Activated T-cell treated with anti-CD3 and anti-CD28 coated beads, Interleukin-2, amount 50 U/mL, for 72 hours (primary cell): ENCODE results near the gene SNTB2. TPM values are rescaled to one million over a fixed set of nuclear protein-coding genes. Genes with fewer than 3 reads are reported as not detected.
A peak's percentile ranks its signal among the peaks of the same experiment; 100 is the strongest.
"Not testable (repeated sequence)": the region's sequence is repeated elsewhere in the genome, so short reads cannot be mapped to it uniquely, and the experiment has no call there.

Experiments
- ATAC-seq, 2 donors: fragments of 150-1000 bp; cut with Tn5 transposase; replicated peaks in 1 of 2; 2 replicates each; pipeline ENCODE4 v1.10.0; 2021; ENCODE audit warnings: moderate library complexity in 2 of 2, mild to moderate bottlenecking in 1 of 2
- DNase-seq, 2 donors: peaks; one replicate each; pipeline ENCODE4 v3.0.0; 2021 to 2022; ENCODE audit warnings: mixed read lengths in 1 of 2
- H3K27ac Mint-ChIP-seq: one replicate; pipeline ENCODE4 v1.8.0; 2022; ENCODE audit warnings: mild to moderate bottlenecking, moderate library complexity, mixed read lengths
- H3K27me3 Mint-ChIP-seq: one replicate; pipeline ENCODE4 v1.8.0; 2022; ENCODE audit warnings: low read depth, mixed read lengths
- H3K36me3 Mint-ChIP-seq, 2 donors: one replicate each; pipeline ENCODE4 v1.8.0; 2022; ENCODE audit warnings: mixed read lengths in 2 of 2, mild to moderate bottlenecking in 1 of 2; ENCODE audit not compliant: insufficient read depth in 2 of 2
- H3K4me1 Mint-ChIP-seq: one replicate; pipeline ENCODE4 v1.8.0; 2022; ENCODE audit warnings: low read depth, mixed read lengths
- H3K4me3 Mint-ChIP-seq, 2 donors: one replicate each; pipeline ENCODE4 v1.8.0; 2022; ENCODE audit warnings: mild to moderate bottlenecking in 2 of 2, mixed read lengths in 2 of 2, moderate library complexity in 2 of 2
- H3K9me3 Mint-ChIP-seq, 2 donors: one replicate each; pipeline ENCODE4 v1.8.0; 2022; ENCODE audit warnings: mixed read lengths in 2 of 2
- total RNA-seq, 2 donors: library from RNA; stranded (reverse); gene quantifications; one replicate each; pipeline ENCODE4 v1.2.3, GENCODE V29; 2022

The SNTB2 gene
- total RNA-seq, 2 donors from 2014 or later: 21.1 to 21.9 TPM

DNA sequence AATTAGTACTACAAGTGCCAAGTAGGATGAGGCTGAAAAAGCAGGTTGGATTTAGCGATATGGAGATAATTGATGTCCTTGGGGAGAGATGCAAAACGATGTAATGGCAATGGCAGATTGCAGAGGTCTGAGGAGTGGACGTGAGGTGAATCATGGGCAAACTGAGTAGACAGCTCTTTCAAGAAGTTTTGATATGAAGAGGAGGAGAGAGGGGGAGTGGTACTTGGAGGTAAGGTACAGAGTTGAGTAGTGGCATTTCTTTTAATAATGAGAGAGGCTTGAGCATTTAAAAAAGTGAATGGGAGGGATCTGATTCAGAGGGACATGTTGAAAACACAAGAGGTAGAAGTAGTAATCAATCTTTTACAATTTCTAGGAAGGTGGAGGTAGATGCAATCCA, 106.4 kb downstream of the SNTB2 start:
- Mint-ChIP-seq H3K4me1 (peaks cover 9% of the 10 kb centered on the region), H3K27ac (peak overlapping the region; percentile 57), H3K4me3 (peak overlapping the region in 1 of 2 donors; percentile 5), H3K9me3 (no peaks in the 10 kb centered on the region), H3K36me3 (no peaks in the 10 kb centered on the region), H3K27me3 (no peaks in the 10 kb centered on the region)
- peak; percentile 15 to 19 for DNase-seq
- peak; percentile 89 to 97 for ATAC-seq

DNA sequence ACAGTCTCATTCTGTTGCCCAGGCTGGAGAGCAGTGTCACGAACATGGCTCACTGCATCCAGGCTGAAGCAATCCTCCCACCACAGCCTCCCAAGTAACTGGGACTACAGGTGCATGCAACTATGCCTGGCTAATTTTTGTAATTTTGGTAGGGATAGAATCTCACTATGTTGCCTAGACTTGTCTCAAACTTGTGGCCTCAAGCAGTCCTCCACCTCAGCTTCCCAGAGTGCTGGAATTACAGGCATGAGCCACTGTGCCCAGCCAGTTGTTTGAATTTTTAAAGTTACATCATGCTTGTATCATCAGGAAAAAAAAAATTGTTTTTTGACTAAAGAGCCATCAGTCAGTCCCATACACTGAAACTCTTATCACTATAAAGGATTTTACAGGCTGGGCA, 107.1 kb downstream of the SNTB2 start:
- Mint-ChIP-seq H3K9me3 (no peaks in the 10 kb centered on the region), H3K27ac (peak overlapping the region; percentile 57), H3K36me3 (no peaks in the 10 kb centered on the region), H3K4me1 (peaks cover 9% of the 10 kb centered on the region), H3K27me3 (no peaks in the 10 kb centered on the region), H3K4me3 (no peak overlapping the region)
- ATAC-seq (no peak), DNase-seq (no peak)

DNA sequence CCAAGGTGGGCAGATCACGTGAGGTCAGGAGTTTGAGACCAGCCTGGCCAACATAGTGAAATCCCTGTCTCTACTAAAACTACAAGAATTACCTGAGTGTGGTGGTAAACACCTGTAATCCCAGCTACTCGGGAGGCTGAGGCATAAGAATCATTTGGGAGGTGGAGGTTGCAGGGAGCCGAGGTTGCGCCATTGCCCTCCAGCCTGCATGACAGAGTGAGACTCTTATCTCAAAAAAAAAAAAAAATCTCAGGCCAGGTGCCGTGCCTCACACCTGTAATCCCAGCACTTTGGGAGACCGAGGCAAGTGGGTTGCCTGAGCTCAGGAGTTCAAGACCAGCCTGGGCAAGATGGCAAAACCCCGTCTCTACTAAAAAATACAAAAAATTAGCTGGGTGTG, 109.8 kb downstream of the SNTB2 start:
- H3K27me3 Mint-ChIP-seq, H3K9me3 Mint-ChIP-seq, ATAC-seq, H3K27ac Mint-ChIP-seq, H3K36me3 Mint-ChIP-seq, H3K4me3 Mint-ChIP-seq, DNase-seq, H3K4me1 Mint-ChIP-seq: not testable (repeated sequence)

DNA sequence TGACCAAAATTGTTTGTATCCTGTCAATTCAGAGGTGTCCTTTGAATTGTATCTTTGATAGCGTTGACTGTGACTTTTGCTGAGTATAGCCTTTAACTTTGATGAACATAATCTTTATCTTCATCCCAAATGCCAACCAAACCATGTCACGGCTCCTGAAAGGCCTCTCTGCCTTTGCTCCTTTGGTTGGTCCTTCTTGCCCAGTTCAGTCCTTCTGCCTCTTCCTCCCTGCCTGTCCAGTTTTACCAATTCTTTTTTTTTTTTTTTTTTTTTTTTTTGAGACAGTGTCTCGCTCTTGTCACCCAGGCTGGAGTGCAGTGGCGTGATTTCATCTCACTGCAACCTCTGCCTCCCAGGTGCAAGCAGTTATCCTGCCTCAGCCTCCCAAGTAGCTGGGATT, 111.3 kb downstream of the SNTB2 start:
- Mint-ChIP-seq H3K36me3 (peaks cover 0 to 1% of the 10 kb centered on the region in 2 donors), H3K27me3 (no peaks in the 10 kb centered on the region), H3K4me3 (no peak overlapping the region), H3K4me1 (peaks cover 6% of the 10 kb centered on the region), H3K27ac (no peak overlapping the region), H3K9me3 (no peaks in the 10 kb centered on the region)
- no peak for ATAC-seq
- DNase-seq: no peak

DNA sequence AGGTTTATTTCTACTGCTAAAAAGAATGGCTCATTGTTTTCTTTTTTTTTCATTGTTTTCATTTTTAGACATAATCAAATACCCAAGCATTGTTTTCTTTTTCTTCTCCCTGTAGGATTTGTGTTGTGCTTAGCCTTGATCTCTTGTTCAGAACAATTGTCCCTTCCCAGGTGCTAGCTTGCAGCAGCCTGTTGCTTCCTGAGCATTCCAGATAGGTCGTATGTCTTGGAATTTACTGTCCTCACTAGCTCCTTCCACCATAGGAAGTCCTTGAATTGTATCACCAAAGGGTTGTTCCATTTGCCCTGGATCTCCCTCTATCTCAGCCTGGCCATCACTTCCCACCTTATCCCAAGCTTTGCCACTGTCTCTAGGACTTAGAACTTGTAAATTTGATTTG, 114.2 kb downstream of the SNTB2 start:
- H3K27me3 Mint-ChIP-seq: no peaks in the 10 kb centered on the region
- no peak for ATAC-seq
- no peaks in the 10 kb centered on the region for H3K4me1 Mint-ChIP-seq
- H3K36me3 Mint-ChIP-seq: peaks cover 0 to 1% of the 10 kb centered on the region in 2 donors
- DNase-seq: no peak
- H3K27ac Mint-ChIP-seq: no peak overlapping the region
- H3K9me3 Mint-ChIP-seq: no peaks in the 10 kb centered on the region
- H3K4me3 Mint-ChIP-seq: no peak overlapping the region

DNA sequence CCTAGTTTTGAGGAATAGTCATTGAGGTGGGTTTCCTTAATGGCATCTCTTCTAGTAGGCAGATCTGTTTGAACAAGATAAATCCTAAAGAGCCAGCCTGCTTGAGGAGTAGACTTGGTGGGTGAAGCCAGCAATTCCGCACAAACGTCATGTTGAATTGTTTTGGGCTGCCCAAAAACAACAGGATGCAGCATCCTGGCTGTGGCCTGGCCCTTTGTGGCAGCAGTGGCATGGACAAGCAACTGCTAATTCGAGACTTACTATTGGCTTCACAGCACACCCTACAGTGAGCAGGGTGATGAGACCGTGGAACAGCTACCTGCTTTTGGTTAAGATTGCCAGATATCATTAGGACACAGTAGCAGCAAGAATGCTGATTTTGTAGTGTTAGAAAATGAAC, 114.9 kb downstream of the SNTB2 start:
- ATAC-seq (no peak), DNase-seq (no peak)
- H3K27ac Mint-ChIP-seq: no peak overlapping the region
- no peak overlapping the region for H3K4me3 Mint-ChIP-seq
- H3K4me1 Mint-ChIP-seq: no peaks in the 10 kb centered on the region
- H3K36me3 Mint-ChIP-seq: peaks cover 0 to 1% of the 10 kb centered on the region in 2 donors
- H3K27me3 Mint-ChIP-seq: no peaks in the 10 kb centered on the region
- no peaks in the 10 kb centered on the region for H3K9me3 Mint-ChIP-seq

DNA sequence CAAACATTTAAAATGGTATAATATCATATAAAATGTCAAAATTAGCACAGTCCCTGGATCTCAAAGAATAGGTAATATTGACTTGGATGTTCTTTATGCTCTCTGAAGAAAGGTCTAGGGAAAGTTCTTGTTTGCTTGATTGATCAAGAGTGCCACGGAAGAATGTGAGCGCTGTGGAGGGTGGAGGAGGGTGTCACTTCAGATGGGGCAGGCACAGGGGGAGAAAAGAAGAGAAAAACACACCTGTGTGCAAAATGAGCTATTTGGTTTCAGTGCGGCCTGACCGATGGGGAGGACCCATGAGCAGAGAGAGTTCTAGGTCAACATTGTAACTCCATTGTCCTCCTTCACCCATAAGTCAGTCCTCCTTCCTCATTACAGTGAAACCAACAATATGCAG, 115.3 kb downstream of the SNTB2 start:
- Mint-ChIP-seq H3K4me1 (no peaks in the 10 kb centered on the region), H3K27me3 (no peaks in the 10 kb centered on the region), H3K36me3 (peaks cover 0 to 1% of the 10 kb centered on the region in 2 donors), H3K9me3 (no peaks in the 10 kb centered on the region), H3K27ac (no peak overlapping the region), H3K4me3 (no peak overlapping the region)
- DNase-seq (no peak), ATAC-seq (no peak)

DNA sequence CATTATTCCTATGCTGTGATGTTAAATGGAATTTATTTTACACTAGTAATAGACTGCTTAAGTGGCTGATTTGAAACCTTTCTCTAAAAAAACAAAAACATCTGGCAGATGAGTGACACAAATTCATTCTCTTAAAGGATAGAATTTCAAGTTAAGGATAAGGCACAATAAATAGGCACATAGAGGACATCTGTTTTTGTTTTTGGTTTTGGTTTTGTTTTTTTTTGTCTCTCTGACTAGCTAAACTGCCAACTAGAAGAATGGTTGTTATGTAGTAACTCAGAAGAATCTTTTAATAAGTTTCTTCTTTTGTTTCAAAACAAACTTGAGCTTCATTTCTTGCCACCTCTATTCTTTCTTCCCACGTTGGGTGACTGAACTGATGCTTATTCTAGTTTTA, 119.1 kb downstream of the SNTB2 start:
- no peaks in the 10 kb centered on the region for H3K27me3 Mint-ChIP-seq
- H3K36me3 Mint-ChIP-seq: no peaks in the 10 kb centered on the region
- no peak overlapping the region for H3K27ac Mint-ChIP-seq
- no peak for ATAC-seq
- H3K4me3 Mint-ChIP-seq: no peak overlapping the region
- no peaks in the 10 kb centered on the region for H3K9me3 Mint-ChIP-seq
- peaks cover 6% of the 10 kb centered on the region for H3K4me1 Mint-ChIP-seq
- DNase-seq: no peak

DNA sequence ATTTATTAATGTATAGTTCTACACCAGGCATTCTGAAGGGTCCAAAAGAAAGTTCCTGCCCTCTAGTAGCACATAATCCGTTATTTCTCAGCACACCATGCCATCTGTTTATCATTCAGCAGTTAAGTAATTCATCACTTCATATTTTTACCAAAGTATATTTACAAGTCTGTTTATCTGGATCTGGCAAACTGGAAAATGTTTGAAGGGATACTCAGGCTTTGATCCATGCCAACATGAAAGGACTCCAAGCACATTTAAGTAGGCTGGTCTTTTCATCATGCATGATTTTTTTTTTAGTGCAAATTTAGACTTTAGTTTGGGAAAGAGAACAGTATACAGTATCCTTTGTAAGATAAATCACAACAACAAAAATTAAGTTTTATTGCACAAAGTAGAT, 120.1 kb downstream of the SNTB2 start:
- H3K36me3 Mint-ChIP-seq: peaks cover 0 to 3% of the 10 kb centered on the region in 2 donors
- H3K4me3 Mint-ChIP-seq: no peak overlapping the region
- H3K27me3 Mint-ChIP-seq: no peaks in the 10 kb centered on the region
- DNase-seq: no peak
- H3K9me3 Mint-ChIP-seq: no peaks in the 10 kb centered on the region
- H3K27ac Mint-ChIP-seq: no peak overlapping the region
- ATAC-seq: no peak
- peaks cover 10% of the 10 kb centered on the region for H3K4me1 Mint-ChIP-seq

DNA sequence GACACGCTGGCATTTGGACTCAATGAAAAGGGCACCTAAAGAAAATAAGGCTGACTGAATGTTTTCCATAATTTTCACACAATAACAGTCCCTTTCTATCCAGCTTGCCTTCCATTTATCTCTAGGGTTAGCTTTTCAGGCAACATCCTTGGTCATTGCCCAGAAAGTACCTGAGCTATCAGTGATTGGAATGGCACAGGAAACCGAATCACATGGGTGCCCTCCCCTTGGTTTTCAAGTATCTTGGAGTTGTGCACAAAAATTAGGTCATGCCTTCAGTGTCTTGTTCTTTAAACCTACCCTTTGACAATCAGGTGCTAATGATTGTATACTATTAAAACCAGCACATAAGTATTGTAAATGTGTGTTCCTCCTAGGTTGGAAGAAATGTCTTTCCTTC, 120.9 kb downstream of the SNTB2 start:
- no peak overlapping the region for H3K4me3 Mint-ChIP-seq
- H3K27ac Mint-ChIP-seq: no peak overlapping the region
- H3K36me3 Mint-ChIP-seq: peaks cover 0 to 4% of the 10 kb centered on the region in 2 donors
- H3K9me3 Mint-ChIP-seq: no peaks in the 10 kb centered on the region
- H3K4me1 Mint-ChIP-seq: peaks cover 13% of the 10 kb centered on the region
- DNase-seq (no peak), ATAC-seq (no peak)
- H3K27me3 Mint-ChIP-seq: no peaks in the 10 kb centered on the region

DNA sequence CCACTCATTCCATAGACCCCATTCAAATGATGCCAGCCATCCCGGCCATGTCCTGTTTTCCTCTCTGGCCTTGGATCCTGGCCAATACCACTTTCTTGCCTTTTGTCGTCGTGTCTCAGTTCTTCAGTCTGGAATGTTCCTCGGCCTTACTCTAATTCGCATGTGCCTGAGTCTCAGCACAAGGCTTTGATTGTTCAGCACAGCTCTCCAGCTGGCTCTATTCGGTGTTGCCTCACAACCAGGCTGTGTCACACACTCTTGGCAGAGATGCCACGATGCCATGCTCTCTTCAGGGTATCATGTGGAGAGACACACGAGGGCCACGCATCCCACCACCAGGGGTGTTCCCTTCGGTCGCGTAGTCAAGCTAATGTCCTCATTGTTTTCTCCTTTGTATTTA, 122.4 kb downstream of the SNTB2 start:
- DNase-seq: no peak
- H3K4me1 Mint-ChIP-seq: peaks cover 24% of the 10 kb centered on the region

DNA sequence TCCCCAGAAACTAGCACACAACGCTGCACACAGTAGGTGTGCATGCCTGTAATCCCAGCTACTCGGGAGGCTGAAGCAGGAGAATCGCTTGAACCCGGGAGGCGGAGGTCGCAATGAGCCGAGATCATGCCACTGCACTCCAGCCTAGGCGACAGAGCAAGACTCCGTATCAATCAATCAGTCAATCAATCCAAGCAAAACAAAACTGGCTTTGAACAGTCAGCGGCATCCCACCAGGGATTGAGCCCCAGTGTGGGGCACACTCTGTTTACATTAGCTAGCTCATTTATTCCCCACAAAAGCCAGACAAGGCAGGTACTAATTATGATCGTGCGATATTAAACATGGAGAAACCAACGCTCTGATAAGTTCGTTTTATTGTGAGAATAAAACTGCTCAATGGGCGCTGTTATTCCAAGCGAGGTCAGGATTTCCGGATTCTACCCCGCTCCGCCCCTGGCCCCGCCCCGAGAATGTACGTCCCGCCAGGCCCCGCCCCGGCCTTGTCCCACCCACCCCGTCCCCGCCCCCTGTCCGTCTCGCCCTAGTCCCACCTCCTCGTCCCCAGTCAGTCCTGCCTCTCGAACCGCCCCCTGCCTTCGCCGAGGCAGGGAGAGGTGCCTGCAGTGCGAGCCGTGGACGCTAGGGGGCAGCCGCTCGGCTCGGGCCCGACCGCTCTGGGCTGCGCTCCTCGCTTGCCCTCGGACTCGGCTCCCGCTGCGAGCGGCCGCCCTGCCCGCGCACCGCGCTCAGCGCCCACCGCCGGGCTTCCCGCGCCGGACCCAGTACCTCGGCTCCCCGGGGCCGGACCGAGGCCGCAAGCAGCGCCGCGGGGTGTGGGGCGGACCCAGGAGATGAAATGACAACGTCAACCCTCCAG, 123.9 kb downstream of the SNTB2 start, which contains the start of gene VPS4A:
TSS of gene VPS4A (plus strand) at position 698 of the 880 bp plus-strand sequence. CDS start at position 860, 162 bp downstream.
- peak within 1 kb of the TSS; percentile 77 for H3K27ac Mint-ChIP-seq
- H3K9me3 Mint-ChIP-seq: no peaks in the 10 kb centered on the region
- H3K4me1 Mint-ChIP-seq: peaks cover 29% of the 10 kb centered on the region
- H3K4me3 Mint-ChIP-seq: peak within 1 kb of the TSS; percentile 89 to 99
- peaks cover 2 to 12% of the 10 kb centered on the region in 2 donors for H3K36me3 Mint-ChIP-seq
- ATAC-seq (peak; percentile 92 to 96), DNase-seq (peak; percentile 98 to 100)
- H3K27me3 Mint-ChIP-seq: no peaks in the 10 kb centered on the region

More for the DNA sequence above, 122.4 kb downstream of the SNTB2 start:
- Mint-ChIP-seq H3K36me3 (peaks cover 2 to 11% of the 10 kb centered on the region in 2 donors), H3K4me3 (no peak overlapping the region), H3K9me3 (no peaks in the 10 kb centered on the region), H3K27me3 (no peaks in the 10 kb centered on the region), H3K27ac (no peak overlapping the region)
- no peak for ATAC-seq

DNA sequence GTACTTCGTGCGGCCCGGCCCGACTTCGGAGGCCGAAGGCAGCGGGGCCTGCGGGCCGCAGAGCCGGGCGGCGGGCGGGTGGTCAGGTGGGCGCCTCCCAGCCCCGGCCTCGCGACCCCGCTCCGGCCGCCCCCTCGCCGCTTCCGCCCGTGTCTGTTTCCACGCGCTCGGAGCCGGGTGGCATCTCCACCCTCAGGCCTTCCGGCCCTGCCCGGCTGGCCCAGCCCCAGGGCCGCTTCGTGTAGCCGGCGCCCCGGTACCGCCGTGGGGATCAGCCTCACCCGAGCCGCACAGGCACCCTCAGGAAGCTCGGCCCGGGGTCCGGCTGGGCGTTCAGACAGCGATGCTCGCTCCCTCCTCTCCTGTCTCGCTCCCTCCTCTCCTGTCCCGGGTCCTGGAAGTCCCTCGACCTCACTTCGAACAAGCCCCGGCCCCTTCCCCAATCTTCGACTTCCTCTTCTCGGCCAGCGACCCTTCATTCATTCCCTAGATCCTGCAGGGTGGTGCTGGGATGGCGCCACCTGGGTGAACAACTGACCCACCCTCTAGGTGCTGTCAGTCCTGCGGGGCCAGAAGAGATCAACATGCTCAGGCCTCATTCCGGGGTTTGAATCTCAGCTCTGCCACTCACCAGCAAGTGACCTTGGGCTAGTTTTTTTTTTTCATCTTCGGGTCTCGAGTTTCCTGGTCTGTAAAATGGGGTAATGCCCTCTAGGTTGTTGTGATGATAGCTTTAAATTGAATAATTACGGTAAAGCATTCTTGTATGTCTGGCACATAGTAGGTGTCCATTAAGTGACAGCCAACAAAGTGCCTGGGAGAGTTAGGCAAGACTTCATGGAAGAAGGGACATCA, 124.8 kb downstream of the SNTB2 start:
- peaks cover 2 to 14% of the 10 kb centered on the region in 2 donors for H3K36me3 Mint-ChIP-seq
- peak overlapping the region; percentile 87 to 99 for H3K4me3 Mint-ChIP-seq
- H3K27ac Mint-ChIP-seq: peak overlapping the region; percentile 77
- DNase-seq: peak; percentile 56 to 65
- no peaks in the 10 kb centered on the region for H3K9me3 Mint-ChIP-seq
- ATAC-seq: peak; percentile 61 to 69
- H3K27me3 Mint-ChIP-seq: no peaks in the 10 kb centered on the region
- peaks cover 29% of the 10 kb centered on the region for H3K4me1 Mint-ChIP-seq
